Measurements from ENCODE around the gene MBLAC1. TPM values are rescaled to one million over a fixed set of nuclear protein-coding genes. Genes with fewer than 3 reads are reported as not detected.
A peak's percentile ranks its signal among the peaks of the same experiment; 100 is the strongest.
"Not testable (repeated sequence)": the region's sequence is repeated elsewhere in the genome, so short reads cannot be mapped to it uniquely, and the experiment has no call there.

The MBLAC1 gene
- total and polyA plus RNA-seq, 2 donors (not counting 1 experiment from before 2014, with no cell fraction given), result 1.6 to 4.5 TPM

- H3K27ac ChIP-seq (ENCODE audit: low read length in 2 of 2); H3K27me3 ChIP-seq (replicated peaks in 1 of 4; ENCODE audit: control extremely low read depth in 1 of 4, control insufficient read depth in 3 of 4, insufficient read depth in 4 of 4, low read length in 3 of 4); H2AFZ ChIP-seq (ENCODE audit: insufficient read depth, low read depth, low read length, poor library complexity, severe bottlenecking); H3K4me3 Mint-ChIP-seq; H3K9me3 ChIP-seq (ENCODE audit: control extremely low read depth in 1 of 3, control insufficient read depth in 2 of 3, insufficient read depth in 1 of 3, low read length in 2 of 3); H3K4me3 ChIP-seq (ENCODE audit: control extremely low read depth in 1 of 5, extremely low read depth in 1 of 5, insufficient read depth in 1 of 5, low read depth in 2 of 5, low read length in 4 of 5); ATAC-seq (ENCODE audit: low read depth); DNase-seq; H3K36me3 ChIP-seq (replicated peaks in 1 of 2; ENCODE audit: control extremely low read depth in 1 of 2, control insufficient read depth in 1 of 2, extremely low read depth in 1 of 2, insufficient read depth in 2 of 2, low read length in 1 of 2); H3K9ac ChIP-seq (ENCODE audit: low read length); H3K9me3 Mint-ChIP-seq (ENCODE audit: insufficient read depth); H3K27me3 Mint-ChIP-seq; H3K27ac Mint-ChIP-seq; H3K4me2 ChIP-seq (replicated peaks; ENCODE audit: low read depth, low read length, poor library complexity, severe bottlenecking); H4K20me1 ChIP-seq (ENCODE audit: control insufficient read depth, insufficient read depth, low read length, poor library complexity, severe bottlenecking): not testable (repeated sequence)
- POLR2A ChIA-PET, result interaction anchor here (0.9 kb wide), 1 partner anchor 47 kb away, joined by 3 read pairs; the partner anchor contains the start of genes GPC2 and STAG3
- CTCF ChIA-PET, result interaction anchor here (0.6 to 6.6 kb wide), 26 partner anchors 8 to 605 kb away, joined by 3 to 52 read pairs (median 4); partner anchors contain the start of genes AP4M1, GPC2, MCM7 and STAG3
- intact Hi-C loops (cut with micrococcal nuclease), result loop anchor here (2.0 kb wide), 2 partner anchors 139 to 217 kb away; no protein-coding TSS in a partner anchor
- peaks cover 20 to 33% of the 10 kb centered on the region in 2 donors for H3K4me1 ChIP-seq (ENCODE audit: control insufficient read depth in 2 of 2, insufficient read depth in 2 of 2, low read length in 2 of 2)
- peaks cover 27% of the 10 kb centered on the region for H3K4me1 Mint-ChIP-seq
- 100% methylated on average over 1 of the region's 1 CpG for WGBS (ENCODE audit: insufficient coverage)
- H3K79me2 ChIP-seq (ENCODE audit: control insufficient read depth, insufficient read depth, low read length), result peaks cover 11% of the 10 kb centered on the region
Observed at GRCh38 chr7:100130220-100130607, 3.4 kb downstream of the MBLAC1 start.

- peak overlapping the region; percentile 56 for H3K4me2 ChIP-seq (replicated peaks; ENCODE audit: low read depth, low read length, poor library complexity, severe bottlenecking)
- no peaks in the 10 kb centered on the region for H3K36me3 ChIP-seq (replicated peaks in 1 of 2; ENCODE audit: control extremely low read depth in 1 of 2, control insufficient read depth in 1 of 2, extremely low read depth in 1 of 2, insufficient read depth in 2 of 2, low read length in 1 of 2)
- ATAC-seq (ENCODE audit: low read depth) (peak; percentile 19), DNase-seq (peak; percentile 85)
- H3K9ac ChIP-seq (ENCODE audit: low read length), result no peak overlapping the region
- no peak for TF ChIP-seq EZH2 (IDR thresholded peaks at IDR 0.05; ENCODE audit: borderline replicate concordance, insufficient read depth, low read depth, low read length, poor library complexity, severe bottlenecking)
- TF ChIP-seq, protein P1, sequence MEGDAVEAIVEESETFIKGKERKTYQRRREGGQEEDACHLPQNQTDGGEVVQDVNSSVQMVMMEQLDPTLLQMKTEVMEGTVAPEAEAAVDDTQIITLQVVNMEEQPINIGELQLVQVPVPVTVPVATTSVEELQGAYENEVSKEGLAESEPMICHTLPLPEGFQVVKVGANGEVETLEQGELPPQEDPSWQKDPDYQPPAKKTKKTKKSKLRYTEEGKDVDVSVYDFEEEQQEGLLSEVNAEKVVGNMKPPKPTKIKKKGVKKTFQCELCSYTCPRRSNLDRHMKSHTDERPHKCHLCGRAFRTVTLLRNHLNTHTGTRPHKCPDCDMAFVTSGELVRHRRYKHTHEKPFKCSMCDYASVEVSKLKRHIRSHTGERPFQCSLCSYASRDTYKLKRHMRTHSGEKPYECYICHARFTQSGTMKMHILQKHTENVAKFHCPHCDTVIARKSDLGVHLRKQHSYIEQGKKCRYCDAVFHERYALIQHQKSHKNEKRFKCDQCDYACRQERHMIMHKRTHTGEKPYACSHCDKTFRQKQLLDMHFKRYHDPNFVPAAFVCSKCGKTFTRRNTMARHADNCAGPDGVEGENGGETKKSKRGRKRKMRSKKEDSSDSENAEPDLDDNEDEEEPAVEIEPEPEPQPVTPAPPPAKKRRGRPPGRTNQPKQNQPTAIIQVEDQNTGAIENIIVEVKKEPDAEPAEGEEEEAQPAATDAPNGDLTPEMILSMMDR (IDR thresholded peaks at IDR 0.05), result peak; percentile 98
- no peak overlapping the region for H3K4me3 ChIP-seq (ENCODE audit: control extremely low read depth in 1 of 5, extremely low read depth in 1 of 5, insufficient read depth in 1 of 5, low read depth in 2 of 5, low read length in 4 of 5)
- 16% methylated on average over 24 of the region's 24 CpGs for WGBS (ENCODE audit: insufficient coverage)
- H3K4me1 ChIP-seq (ENCODE audit: control insufficient read depth in 2 of 2, insufficient read depth in 2 of 2, low read length in 2 of 2), result peaks cover 15 to 27% of the 10 kb centered on the region in 2 donors
- Mint-ChIP-seq H3K4me3 (no peak overlapping the region), H3K9me3 (ENCODE audit: insufficient read depth) (no peaks in the 10 kb centered on the region), H3K4me1 (peaks cover 23% of the 10 kb centered on the region), H3K27me3 (no peaks in the 10 kb centered on the region), H3K27ac (no peak overlapping the region)
- H3K27me3 ChIP-seq (replicated peaks in 1 of 4; ENCODE audit: control extremely low read depth in 1 of 4, control insufficient read depth in 3 of 4, insufficient read depth in 4 of 4, low read length in 3 of 4), result no peaks in the 10 kb centered on the region
- H4K20me1 ChIP-seq (ENCODE audit: control insufficient read depth, insufficient read depth, low read length, poor library complexity, severe bottlenecking), result no peaks in the 10 kb centered on the region
- no peaks in the 10 kb centered on the region for H3K9me3 ChIP-seq (ENCODE audit: control extremely low read depth in 1 of 3, control insufficient read depth in 2 of 3, insufficient read depth in 1 of 3, low read length in 2 of 3)
- POLR2A ChIA-PET, result interaction anchor here (0.9 kb wide), 2 partner anchors 29 to 47 kb away, joined by 3 to 6 read pairs; partner anchors contain the start of genes GPC2 and STAG3
- intact Hi-C loops (cut with micrococcal nuclease), result loop anchor here (2.0 kb wide), 2 partner anchors 140 to 218 kb away; no protein-coding TSS in a partner anchor
- H2AFZ ChIP-seq (ENCODE audit: insufficient read depth, low read depth, low read length, poor library complexity, severe bottlenecking), result peak overlapping the region; percentile 57
- peaks cover 5% of the 10 kb centered on the region for H3K79me2 ChIP-seq (ENCODE audit: control insufficient read depth, insufficient read depth, low read length)
- no peak overlapping the region for H3K27ac ChIP-seq (ENCODE audit: low read length in 2 of 2)
- CTCF ChIA-PET, result interaction anchor here (0.6 to 6.6 kb wide), 33 partner anchors 8 to 604 kb away, joined by 3 to 52 read pairs (median 4); partner anchors contain the start of genes AP4M1, GPC2, LAMTOR4 and MCM7
Observed at GRCh38 chr7:100130608-100131453, 4.1 kb downstream of the MBLAC1 start.

All from B cell (primary cell).